HCT116 (cell line): ENCODE results near the gene GTPBP10. TPM values are rescaled to one million over a fixed set of nuclear protein-coding genes. Genes with fewer than 3 reads are reported as not detected.

Experiments
- ATAC-seq: fragments of 200-7000 bp; cut with Tn5 transposase; 2 replicates; pipeline ENCODE4 v1.9.1; 2020; ENCODE audit warnings: mild to moderate bottlenecking, moderate library complexity
- BruUV-seq: library from RNA; stranded (reverse); fragments of 400-500 nt; replicated peaks from 2 replicates; lab custom pipeline; 2021; lab: Mats Ljungman, UMichigan
- CTCF ChIA-PET: fragments of 300-600 bp; sonication (Branson Sonifier 250); formaldehyde crosslinking; loops from one replicate; lab custom pipeline; 2021; ENCODE audit warnings: antibody characterized with exemption; lab: Charles Lee
- POLR2A ChIA-PET: fragments of 300-600, 350-600 bp; sonication (Branson Sonifier 250); formaldehyde crosslinking; loops from one replicate; lab custom pipeline; 2021; ENCODE audit warnings: antibody characterized with exemption; lab: Charles Lee
- RAD21 ChIA-PET, 2 experiments: fragments of 300-600 bp; sonication (Branson Sonifier 250); formaldehyde crosslinking; loops; one replicate each; lab custom pipeline; 2023; ENCODE audit warnings: low total read pairs in 2 of 2; ENCODE audit not compliant: uncharacterized antibody in 2 of 2, unreplicated experiment in 2 of 2, low non-redundant PET in 1 of 2; lab: Charles Lee
- DNase-seq: peaks from one replicate; pipeline ENCODE4 v3.0.0-alpha.2; 2010; ENCODE audit warnings: low read depth, low spot score
- H2AFZ ChIP-seq: fragments of 200-600 bp; shearing (Covaris generic), sonication (generic); 2 replicates; pipeline ENCODE4 v1.6.1; 2017; ENCODE audit warnings: low read depth, mixed run types, mixed read lengths, antibody characterized with exemption, low read length; ENCODE audit not compliant: poor library complexity, severe bottlenecking
- H3K27ac ChIP-seq: 2 replicates; pipeline ENCODE4 v1.5.1; 2012; ENCODE audit warnings: low read depth, low read length
- H3K27me3 ChIP-seq: fragments of 200-600 bp; sonication (generic); 2 replicates; pipeline ENCODE4 v1.6.1; 2016; ENCODE audit warnings: mixed run types, low read length, mixed read lengths; ENCODE audit not compliant: insufficient read depth
- H3K36me3 ChIP-seq, 2 experiments: fragments of 200-500 bp in 1 of 2; fragments of 200-600 bp in 1 of 2; sonication (Bioruptor generic) in 1 of 2; sonication (generic) in 1 of 2; 2 replicates each; pipeline versions ENCODE4 v1.5.1 to v1.6.1; 2014 to 2016; ENCODE audit warnings: low read length in 2 of 2, inconsistent platforms in 1 of 2, mixed read lengths in 1 of 2, mixed run types in 1 of 2; ENCODE audit not compliant: insufficient read depth in 2 of 2, control insufficient read depth in 1 of 2
- H3K4me1 ChIP-seq, 2 experiments: fragments of 200-600 bp in 1 of 2; sonication (generic) in 1 of 2; 2 replicates each; pipeline versions ENCODE4 v1.5.1 to v1.6.1; 2012 to 2017; ENCODE audit warnings: low read length in 2 of 2, inconsistent platforms in 1 of 2, mild to moderate bottlenecking in 1 of 2, mixed read lengths in 1 of 2, mixed run types in 1 of 2, moderate library complexity in 1 of 2; ENCODE audit not compliant: insufficient read depth in 2 of 2, control insufficient read depth in 1 of 2
- H3K4me2 ChIP-seq: fragments of 200-600 bp; sonication (generic); 2 replicates; pipeline ENCODE4 v1.6.1; 2017; ENCODE audit warnings: mixed run types, low read length, mixed read lengths
- H3K4me3 ChIP-seq, 2 experiments: fragments of 200-600 bp in 1 of 2; sonication (generic) in 1 of 2; replicated peaks in 1 of 2; 2 replicates each; pipeline ENCODE4 v1.5.1; 2011 to 2016; ENCODE audit warnings: low read length in 2 of 2, control low read depth in 1 of 2, low read depth in 1 of 2, mild to moderate bottlenecking in 1 of 2, mixed read lengths in 1 of 2, mixed run types in 1 of 2
- H3K79me2 ChIP-seq: fragments of 200-600 bp; sonication (generic); 2 replicates; pipeline ENCODE4 v1.6.1; 2017; ENCODE audit warnings: mild to moderate bottlenecking, mixed run types, low read length, moderate library complexity, mixed read lengths; ENCODE audit not compliant: insufficient read depth
- H3K9ac ChIP-seq: fragments of 200-600 bp; sonication (generic); 2 replicates; pipeline ENCODE4 v1.6.1; 2016; ENCODE audit warnings: low read length, mixed read lengths
- H3K9me2 ChIP-seq: fragments of 200-600 bp; sonication (generic), shearing (Covaris generic); 2 replicates; pipeline ENCODE4 v1.6.1; 2017; ENCODE audit warnings: mixed run types, mild to moderate bottlenecking, moderate library complexity; ENCODE audit not compliant: insufficient read depth
- H3K9me3 ChIP-seq, 2 experiments: fragments of 200-500 bp in 1 of 2; fragments of 200-600 bp in 1 of 2; sonication (Bioruptor generic) in 1 of 2; sonication (generic) in 1 of 2; 2 replicates each; pipeline ENCODE4 v1.6.1; 2014 to 2017; ENCODE audit warnings: low read length in 2 of 2, mixed read lengths in 2 of 2, inconsistent platforms in 1 of 2, low read depth in 1 of 2, mild to moderate bottlenecking in 1 of 2, mixed run types in 1 of 2, moderate library complexity in 1 of 2; ENCODE audit not compliant: control insufficient read depth in 1 of 2, insufficient read depth in 1 of 2
- H4K20me1 ChIP-seq: fragments of 200-600 bp; sonication (generic), shearing (Covaris generic); 2 replicates; pipeline ENCODE4 v1.6.1; 2017; ENCODE audit warnings: mixed run types, mild to moderate bottlenecking, moderate library complexity; ENCODE audit not compliant: insufficient read depth
- FOSL1 ChIP-seq: IDR thresholded peaks from 2 replicates; pipeline ENCODE4 v1.6.1; 2012; ENCODE audit warnings: low read depth
- JUND ChIP-seq: IDR thresholded peaks from 2 replicates; pipeline ENCODE4 v1.6.1; 2012
- POLR2A ChIP-seq: IDR thresholded peaks from 2 replicates; pipeline ENCODE4 v1.7.0; 2011; ENCODE audit warnings: borderline replicate concordance; ENCODE audit not compliant: insufficient read depth, insufficient read length; ENCODE audit errors: extremely low read depth
- TCF7L2 ChIP-seq: IDR thresholded peaks from 2 replicates; pipeline ENCODE4 v1.7.0; 2011; ENCODE audit warnings: borderline replicate concordance, inconsistent platforms; ENCODE audit not compliant: insufficient read depth, insufficient read length; ENCODE audit errors: extremely low read depth
- YY1 ChIP-seq: IDR thresholded peaks from 2 replicates; pipeline ENCODE4 v1.6.1; 2011; ENCODE audit warnings: low read length, low read depth, moderate library complexity, mild to moderate bottlenecking; ENCODE audit not compliant: insufficient replicate concordance; ENCODE audit errors: extremely low read depth
- ZNF274 ChIP-seq: fragments of 200-500 bp; sonication (Bioruptor generic); IDR thresholded peaks from 2 replicates; pipeline ENCODE4 v1.6.1; 2014; ENCODE audit warnings: mild to moderate bottlenecking, low read depth, low read length, inconsistent platforms
- intact Hi-C: fragments of 100-400 bp; cut with micrococcal nuclease; formaldehyde crosslinking; loops from 2 replicates; pipeline ENCODE4 v1.10.0; 2022
- total RNA-seq: library from RNA; stranded (reverse); gene quantifications from one replicate; pipeline ENCODE4 v1.2.1, GENCODE V29; 2021; ENCODE audit not compliant: unreplicated experiment
- TF ChIP-seq, protein P1 (sequence below): IDR thresholded peaks from 2 replicates; pipeline ENCODE4 v1.6.1; 2012; ENCODE audit warnings: low read depth
- TF ChIP-seq, protein P2 (sequence below): IDR thresholded peaks from 2 replicates; pipeline ENCODE4 v1.6.1; 2011; ENCODE audit warnings: mild to moderate bottlenecking, low read length, moderate library complexity; ENCODE audit not compliant: insufficient replicate concordance; ENCODE audit errors: extremely low read depth

The GTPBP10 gene
- total RNA-seq, 1 experiment from 2014 or later, result 36.7 TPM

DNA sequence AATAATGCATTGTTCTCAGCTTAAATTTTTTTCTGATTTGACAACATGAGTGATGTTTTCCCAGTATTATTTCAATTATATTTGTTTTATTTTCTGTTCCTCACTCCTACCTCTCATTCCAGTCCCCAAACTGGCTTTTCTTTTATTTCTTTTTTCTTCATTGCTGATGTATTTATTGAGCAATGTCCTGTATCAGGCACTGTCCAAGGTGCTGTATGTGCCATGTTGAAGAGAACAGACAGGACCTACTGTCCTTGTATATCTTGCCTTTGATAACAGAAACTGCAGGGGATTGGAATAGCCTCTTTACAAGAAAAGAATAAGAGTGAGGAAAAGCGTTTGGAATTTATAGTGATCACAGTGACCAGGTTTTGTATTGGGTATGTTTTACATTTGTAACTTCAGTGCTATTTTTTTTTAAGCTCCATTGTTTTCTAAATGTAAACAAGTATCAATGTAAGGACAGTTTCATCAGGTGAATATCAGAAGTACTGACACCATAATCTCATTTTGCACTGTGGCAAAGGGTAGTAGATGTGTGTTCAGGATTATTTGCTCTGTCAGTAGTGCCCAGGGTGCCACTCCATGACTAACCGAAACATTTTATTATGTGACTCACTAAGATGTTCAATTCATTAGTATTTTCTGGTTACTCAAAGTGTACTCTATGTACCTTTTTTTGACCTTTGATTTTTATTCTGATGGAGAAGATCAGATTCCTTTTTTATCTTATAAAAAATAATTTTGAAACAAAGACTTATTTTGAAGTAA, 41.1 kb downstream of the GTPBP10 start:
- CTCF ChIA-PET, result no interaction called here
- no peaks in the 10 kb centered on the region for H3K27me3 ChIP-seq
- H3K4me1 ChIP-seq, result peaks cover 0 to 14% of the 10 kb centered on the region in 2 experiments; a peak in 1 of 4 replicates
- peaks cover 7 to 9% of the 10 kb centered on the region in 2 experiments; a peak in 1 of 4 replicates for H3K36me3 ChIP-seq
- no peak overlapping the region for H2AFZ ChIP-seq
- no peaks in the 10 kb centered on the region for H3K9me3 ChIP-seq
- intact Hi-C loops, result no loop called here
- no peaks in the 10 kb centered on the region for H3K9me2 ChIP-seq
- no peaks in the 10 kb centered on the region for H4K20me1 ChIP-seq
- H3K27ac ChIP-seq, result no peak overlapping the region
- H3K9ac ChIP-seq, result no peak overlapping the region
- no peak overlapping the region for H3K4me3 ChIP-seq
- H3K79me2 ChIP-seq, result no peaks in the 10 kb centered on the region
- no peak for ATAC-seq
- RAD21 ChIA-PET, result no interaction called here
- no TSS peak for BruUV-seq
- no peak for DNase-seq
- no peak for TF ChIP-seq POLR2A
- TF ChIP-seq TCF7L2, result no peak
- no peak for TF ChIP-seq ZNF274
- TF ChIP-seq, protein P1, sequence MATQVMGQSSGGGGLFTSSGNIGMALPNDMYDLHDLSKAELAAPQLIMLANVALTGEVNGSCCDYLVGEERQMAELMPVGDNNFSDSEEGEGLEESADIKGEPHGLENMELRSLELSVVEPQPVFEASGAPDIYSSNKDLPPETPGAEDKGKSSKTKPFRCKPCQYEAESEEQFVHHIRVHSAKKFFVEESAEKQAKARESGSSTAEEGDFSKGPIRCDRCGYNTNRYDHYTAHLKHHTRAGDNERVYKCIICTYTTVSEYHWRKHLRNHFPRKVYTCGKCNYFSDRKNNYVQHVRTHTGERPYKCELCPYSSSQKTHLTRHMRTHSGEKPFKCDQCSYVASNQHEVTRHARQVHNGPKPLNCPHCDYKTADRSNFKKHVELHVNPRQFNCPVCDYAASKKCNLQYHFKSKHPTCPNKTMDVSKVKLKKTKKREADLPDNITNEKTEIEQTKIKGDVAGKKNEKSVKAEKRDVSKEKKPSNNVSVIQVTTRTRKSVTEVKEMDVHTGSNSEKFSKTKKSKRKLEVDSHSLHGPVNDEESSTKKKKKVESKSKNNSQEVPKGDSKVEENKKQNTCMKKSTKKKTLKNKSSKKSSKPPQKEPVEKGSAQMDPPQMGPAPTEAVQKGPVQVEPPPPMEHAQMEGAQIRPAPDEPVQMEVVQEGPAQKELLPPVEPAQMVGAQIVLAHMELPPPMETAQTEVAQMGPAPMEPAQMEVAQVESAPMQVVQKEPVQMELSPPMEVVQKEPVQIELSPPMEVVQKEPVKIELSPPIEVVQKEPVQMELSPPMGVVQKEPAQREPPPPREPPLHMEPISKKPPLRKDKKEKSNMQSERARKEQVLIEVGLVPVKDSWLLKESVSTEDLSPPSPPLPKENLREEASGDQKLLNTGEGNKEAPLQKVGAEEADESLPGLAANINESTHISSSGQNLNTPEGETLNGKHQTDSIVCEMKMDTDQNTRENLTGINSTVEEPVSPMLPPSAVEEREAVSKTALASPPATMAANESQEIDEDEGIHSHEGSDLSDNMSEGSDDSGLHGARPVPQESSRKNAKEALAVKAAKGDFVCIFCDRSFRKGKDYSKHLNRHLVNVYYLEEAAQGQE, result peak; percentile 45
- no peak for TF ChIP-seq JUND
- TF ChIP-seq FOSL1, result no peak
- TF ChIP-seq, protein P2, sequence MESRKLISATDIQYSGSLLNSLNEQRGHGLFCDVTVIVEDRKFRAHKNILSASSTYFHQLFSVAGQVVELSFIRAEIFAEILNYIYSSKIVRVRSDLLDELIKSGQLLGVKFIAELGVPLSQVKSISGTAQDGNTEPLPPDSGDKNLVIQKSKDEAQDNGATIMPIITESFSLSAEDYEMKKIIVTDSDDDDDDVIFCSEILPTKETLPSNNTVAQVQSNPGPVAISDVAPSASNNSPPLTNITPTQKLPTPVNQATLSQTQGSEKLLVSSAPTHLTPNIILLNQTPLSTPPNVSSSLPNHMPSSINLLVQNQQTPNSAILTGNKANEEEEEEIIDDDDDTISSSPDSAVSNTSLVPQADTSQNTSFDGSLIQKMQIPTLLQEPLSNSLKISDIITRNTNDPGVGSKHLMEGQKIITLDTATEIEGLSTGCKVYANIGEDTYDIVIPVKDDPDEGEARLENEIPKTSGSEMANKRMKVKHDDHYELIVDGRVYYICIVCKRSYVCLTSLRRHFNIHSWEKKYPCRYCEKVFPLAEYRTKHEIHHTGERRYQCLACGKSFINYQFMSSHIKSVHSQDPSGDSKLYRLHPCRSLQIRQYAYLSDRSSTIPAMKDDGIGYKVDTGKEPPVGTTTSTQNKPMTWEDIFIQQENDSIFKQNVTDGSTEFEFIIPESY, result no peak
- no peak for TF ChIP-seq YY1
- TF ChIP-seq, all 23 proteins: peak for 1
- no peak overlapping the region for H3K4me2 ChIP-seq
- POLR2A ChIA-PET, result no interaction called here
